ENCODE data around the gene IGF2BP3. TPM values are rescaled to one million over a fixed set of nuclear protein-coding genes. Genes with fewer than 3 reads are reported as not detected.

IGF2BP3 gene
- total and polyA plus RNA-seq, 2 donors (not counting 3 experiments of a cell fraction or from before 2014, with no cell fraction given) = 41.2 to 111 TPM

DNA sequence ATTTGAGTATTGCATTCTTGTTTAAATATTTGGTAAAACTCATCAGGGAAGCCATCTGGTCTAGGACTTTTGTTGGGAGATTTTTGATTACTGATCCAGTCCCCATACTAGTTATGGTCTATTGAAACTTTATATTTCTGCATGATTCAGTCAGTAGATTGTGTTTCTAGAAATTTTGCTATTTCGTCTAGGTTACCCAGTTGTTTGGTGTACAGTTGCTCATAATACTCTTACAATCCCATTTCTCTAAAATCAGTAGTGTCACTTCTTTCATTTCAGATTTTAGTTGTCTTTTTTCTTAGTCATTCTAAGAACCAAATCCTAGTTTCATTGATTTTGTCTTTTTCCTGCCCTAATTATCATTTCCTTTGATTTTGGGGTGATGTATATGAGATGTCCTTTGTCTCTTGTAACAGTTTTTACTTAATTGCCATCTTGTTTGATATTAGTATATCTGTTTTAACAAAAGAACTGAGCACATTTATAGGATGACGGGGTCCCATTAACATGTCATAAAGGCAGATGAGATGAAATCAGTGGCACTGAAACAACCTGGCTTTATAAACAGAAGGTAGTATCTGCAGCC, 163.3 kb downstream of the IGF2BP3 start:
- H3K4me1 ChIP-seq (ENCODE audit: control insufficient read depth, extremely low read depth, insufficient read depth, low read length) = no peaks in the 10 kb centered on the region
- H3K27me3 ChIP-seq (ENCODE audit: control insufficient read depth in 2 of 2, insufficient read depth in 2 of 2, low read length in 2 of 2) = no peaks in the 10 kb centered on the region
- no peaks in the 10 kb centered on the region for H3K9me3 ChIP-seq (replicated peaks; ENCODE audit: control insufficient read depth, insufficient read depth, low read length)
- peaks cover 12 to 14% of the 10 kb centered on the region in 2 experiments for H3K36me3 ChIP-seq (ENCODE audit: control insufficient read depth in 2 of 2, extremely low read depth in 1 of 2, insufficient read depth in 2 of 2, low read length in 2 of 2)
- H3K27ac ChIP-seq (ENCODE audit: insufficient read depth, low read depth, low read length) = no peak overlapping the region
- H3K9me1 ChIP-seq (replicated peaks; ENCODE audit: control insufficient read depth, extremely low read depth, insufficient read depth, low read length) = no peaks in the 10 kb centered on the region
- H3K9ac ChIP-seq (replicated peaks; ENCODE audit: extremely low read depth, insufficient read depth, low read length) = no peak overlapping the region
- FAIRE-seq = no peak
- intact Hi-C loops (cut with micrococcal nuclease) = no loop called here
- no peak for TF ChIP-seq POLR2AphosphoS5 (IDR thresholded peaks at IDR 0.05; ENCODE audit: insufficient read depth, low read depth, low read length)
- TF ChIP-seq JUN (IDR thresholded peaks at IDR 0.05; ENCODE audit: borderline replicate concordance, insufficient read depth, insufficient read length, low read depth) = no peak
- no peak for TF ChIP-seq GATA2 (IDR thresholded peaks at IDR 0.05; ENCODE audit: insufficient read depth, insufficient read length, low read depth, low read length)
- TF ChIP-seq EZH2 (IDR thresholded peaks at IDR 0.05; ENCODE audit: borderline replicate concordance, low read depth, low read length, severe bottlenecking) = no peak
- dilution Hi-C loops (cut with MboI; ENCODE audit: extremely low pct_ligation_motif_present, low sequenced_read_pairs) = no loop called here
- H3K79me2 ChIP-seq (ENCODE audit: control insufficient read depth, insufficient read depth, low read length) = peaks cover 69% of the 10 kb centered on the region
- ChIA-PET POLR2A (no interaction called here), CTCF (no interaction called here)
- no peak for DNase-seq (ENCODE audit: low read depth, low spot score)
- no peak overlapping the region for H3K4me3 ChIP-seq (replicated peaks in 1 of 3; ENCODE audit: insufficient read depth in 1 of 3, low read depth in 1 of 3, low read length in 3 of 3)
- no peak overlapping the region for H2AFZ ChIP-seq (ENCODE audit: low read depth, low read length)
- no peaks in the 10 kb centered on the region for H4K20me1 ChIP-seq (replicated peaks; ENCODE audit: control insufficient read depth, extremely low read depth, insufficient read depth, low read length)
- BruUV-seq (replicated peaks) = no TSS peak
- no peak overlapping the region for H3K4me2 ChIP-seq (ENCODE audit: insufficient read depth, low read length)

- Histone ChIP-seq H3K36me3 (ENCODE audit: control insufficient read depth in 2 of 2, extremely low read depth in 1 of 2, insufficient read depth in 2 of 2, low read length in 2 of 2) (no peaks in the 10 kb centered on the region), H3K27me3 (ENCODE audit: control insufficient read depth in 2 of 2, insufficient read depth in 2 of 2, low read length in 2 of 2) (no peaks in the 10 kb centered on the region), H3K4me1 (ENCODE audit: control insufficient read depth, extremely low read depth, insufficient read depth, low read length) (peaks cover 11% of the 10 kb centered on the region), H2AFZ (ENCODE audit: low read depth, low read length) (no peak overlapping the region), H3K27ac (ENCODE audit: insufficient read depth, low read depth, low read length) (peak overlapping the region; percentile 32), H3K9me3 (replicated peaks; ENCODE audit: control insufficient read depth, insufficient read depth, low read length) (no peaks in the 10 kb centered on the region), H4K20me1 (replicated peaks; ENCODE audit: control insufficient read depth, extremely low read depth, insufficient read depth, low read length) (no peaks in the 10 kb centered on the region), H3K9ac (replicated peaks; ENCODE audit: extremely low read depth, insufficient read depth, low read length) (peak overlapping the region; percentile 56), H3K79me2 (ENCODE audit: control insufficient read depth, insufficient read depth, low read length) (peaks cover 42% of the 10 kb centered on the region), H3K4me2 (ENCODE audit: insufficient read depth, low read length) (peak overlapping the region; percentile 91), H3K4me3 (replicated peaks in 1 of 3; ENCODE audit: insufficient read depth in 1 of 3, low read depth in 1 of 3, low read length in 3 of 3) (peak overlapping the region; percentile 73 to 81 (median 75)), H3K9me1 (replicated peaks; ENCODE audit: control insufficient read depth, extremely low read depth, insufficient read depth, low read length) (no peaks in the 10 kb centered on the region)
- dilution Hi-C loops (cut with MboI; ENCODE audit: extremely low pct_ligation_motif_present, low sequenced_read_pairs) (loop anchor here (25.0 kb wide), 1 partner anchor 212 kb away; no protein-coding TSS in a partner anchor), intact Hi-C loops (cut with micrococcal nuclease) (loop anchor here (1.0 to 5.0 kb wide), 4 partner anchors 35 to 117 kb away; no protein-coding TSS in a partner anchor)
- CTCF ChIA-PET = interaction anchor here (1.0 to 2.1 kb wide), 5 partner anchors 27 to 168 kb away, joined by 3 to 7 read pairs (median 4); no protein-coding TSS in a partner anchor
- BruUV-seq (replicated peaks) = no TSS peak
- POLR2A ChIA-PET = interaction anchor here (1.0 kb wide), 1 partner anchor 48 kb away, joined by 4 read pairs; no protein-coding TSS in a partner anchor
- TF ChIP-seq JUN (IDR thresholded peaks at IDR 0.05; ENCODE audit: borderline replicate concordance, insufficient read depth, insufficient read length, low read depth) (no peak), POLR2A (IDR thresholded peaks at IDR 0.05; ENCODE audit: low read depth, low read length) (peak; percentile 42)
- DNase-seq (ENCODE audit: low read depth, low spot score) (peak; percentile 36), FAIRE-seq (no peak)
Observed at GRCh38 chr7:23299770-23300300, 170.5 kb downstream of the IGF2BP3 start.

Data from endothelial cell of umbilical vein (primary cell).